Thoracic aorta (tissue), 2 donors: ENCODE data around the gene BLM. TPM values are rescaled to one million over a fixed set of nuclear protein-coding genes. Genes with fewer than 3 reads are reported as not detected.

Source experiments
- ATAC-seq: fragments of 150-250 bp; one replicate; pipeline ENCODE4 v1.8.0; 2017; ENCODE audit warnings: low read depth; ENCODE audit not compliant: insufficient number of reproducible peaks, low FRiP score
- DNase-seq: peaks from one replicate; pipeline ENCODE4 v3.0.0-alpha.2; 2020; ENCODE audit warnings: low spot score
- H3K27ac ChIP-seq, 2 donors: fragments of 200-600 bp; sonication (generic); 1 replicate in 1 of 2; 2 replicates in 1 of 2; pipeline ENCODE4 v1.5.1; 2016; ENCODE audit warnings: mild to moderate bottlenecking in 2 of 2, moderate library complexity in 2 of 2
- H3K27me3 ChIP-seq: fragments of 200-600 bp; sonication (generic); replicated peaks from 2 replicates; pipeline ENCODE4 v1.6.0; 2016; ENCODE audit warnings: mild to moderate bottlenecking; ENCODE audit not compliant: insufficient read depth
- H3K36me3 ChIP-seq: fragments of 200-600 bp; sonication (generic); one replicate; pipeline ENCODE4 v1.5.1; 2016
- H3K4me1 ChIP-seq, 2 donors: fragments of 200-600 bp; sonication (generic); 1 replicate in 1 of 2; 2 replicates in 1 of 2; pipeline versions ENCODE4 v1.5.1 to v1.6.0; 2016; ENCODE audit warnings: low read depth in 2 of 2, mild to moderate bottlenecking in 1 of 2; ENCODE audit not compliant: control insufficient read depth in 1 of 2
- H3K4me3 ChIP-seq: fragments of 200-600 bp; sonication (generic); 2 replicates; pipeline ENCODE4 v1.5.1; 2016; ENCODE audit warnings: mild to moderate bottlenecking
- H3K9me3 ChIP-seq: fragments of 200-600 bp; sonication (generic); 2 replicates; pipeline ENCODE4 v1.5.1; 2016
- CTCF ChIP-seq: fragments of 200-600 bp; sonication (generic); IDR thresholded peaks from one replicate; pipeline ENCODE4 v1.5.1; 2019; ENCODE audit warnings: antibody characterized with exemption
- total RNA-seq, 2 donors: library from RNA; depleted of rRNA; stranded (reverse); fragments of >200 nt; gene quantifications; one replicate each; pipeline versions ENCODE4 v1.1.0 to v1.2.3, GENCODE V29; 2016

The BLM gene
- total RNA-seq, 2 donors from 2014 or later: 0.49 to 0.81 TPM

DNA sequence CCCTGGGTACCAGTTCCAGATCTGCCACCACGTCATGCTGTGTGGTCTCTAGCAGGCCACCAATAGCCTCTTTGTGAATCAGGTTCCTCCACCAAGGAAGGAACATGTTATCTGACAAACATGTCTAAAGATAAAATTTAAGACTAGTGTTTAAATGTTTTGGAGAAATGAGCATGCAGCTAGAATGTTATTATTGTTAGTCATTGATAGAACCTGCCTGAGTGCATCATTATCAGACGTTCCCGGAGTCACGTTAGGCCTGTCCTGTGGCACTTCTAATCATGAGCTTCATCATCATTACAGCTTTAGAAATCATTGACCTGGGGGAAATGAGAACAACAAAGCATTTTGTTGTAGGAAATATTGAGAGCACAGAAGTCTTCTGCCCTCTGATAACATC lies 92.4 kb downstream of the BLM start:
- ATAC-seq: no peak
- Histone ChIP-seq H3K4me3 (no peak overlapping the region), H3K4me1 (peaks cover 0 to 10% of the 10 kb centered on the region in 2 donors), H3K9me3 (no peaks in the 10 kb centered on the region), H3K27me3 (no peaks in the 10 kb centered on the region), H3K27ac (no peak overlapping the region), H3K36me3 (no peaks in the 10 kb centered on the region)
- DNase-seq: no peak
- TF ChIP-seq CTCF: no peak

- Histone ChIP-seq H3K4me3 (no peak overlapping the region), H3K9me3 (no peaks in the 10 kb centered on the region), H3K27ac (no peak overlapping the region), H3K36me3 (no peaks in the 10 kb centered on the region), H3K27me3 (no peaks in the 10 kb centered on the region), H3K4me1 (peaks cover 0 to 11% of the 10 kb centered on the region in 2 donors)
- no peak for TF ChIP-seq CTCF
- DNase-seq: no peak
- no peak for ATAC-seq
Measured at GRCh38 chr15:90810354-90810753, 93.2 kb downstream of the BLM start.

- H3K4me1 ChIP-seq: peaks cover 0 to 11% of the 10 kb centered on the region in 2 donors
- H3K9me3 ChIP-seq: no peaks in the 10 kb centered on the region
- DNase-seq: no peak
- H3K27ac ChIP-seq: no peak overlapping the region
- H3K36me3 ChIP-seq: no peaks in the 10 kb centered on the region
- no peak for ATAC-seq
- no peak for TF ChIP-seq CTCF
- H3K27me3 ChIP-seq: no peaks in the 10 kb centered on the region
- no peak overlapping the region for H3K4me3 ChIP-seq
Measured at GRCh38 chr15:90812171-90812957, 95.2 kb downstream of the BLM start.

DNA sequence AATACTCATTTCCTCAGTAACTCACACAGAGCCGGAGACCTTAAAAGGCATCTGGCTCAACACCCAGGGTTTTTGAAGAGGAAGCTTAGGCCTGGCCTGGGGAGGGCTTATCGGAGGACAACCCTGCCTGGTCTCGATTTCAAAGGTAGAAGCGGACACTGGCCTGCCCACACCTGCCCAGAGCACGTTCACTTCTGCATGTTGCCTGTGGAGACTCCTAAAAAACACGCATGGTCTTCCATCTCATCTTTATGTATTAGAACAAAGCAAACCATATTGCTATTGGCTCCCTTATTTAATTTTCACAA lies 95.8 kb downstream of the BLM start:
- Histone ChIP-seq H3K36me3 (no peaks in the 10 kb centered on the region), H3K4me3 (no peak overlapping the region), H3K9me3 (no peaks in the 10 kb centered on the region), H3K27me3 (no peaks in the 10 kb centered on the region), H3K27ac (no peak overlapping the region), H3K4me1 (peaks cover 0 to 11% of the 10 kb centered on the region in 2 donors)
- no peak for DNase-seq
- TF ChIP-seq CTCF: no peak
- no peak for ATAC-seq

DNA sequence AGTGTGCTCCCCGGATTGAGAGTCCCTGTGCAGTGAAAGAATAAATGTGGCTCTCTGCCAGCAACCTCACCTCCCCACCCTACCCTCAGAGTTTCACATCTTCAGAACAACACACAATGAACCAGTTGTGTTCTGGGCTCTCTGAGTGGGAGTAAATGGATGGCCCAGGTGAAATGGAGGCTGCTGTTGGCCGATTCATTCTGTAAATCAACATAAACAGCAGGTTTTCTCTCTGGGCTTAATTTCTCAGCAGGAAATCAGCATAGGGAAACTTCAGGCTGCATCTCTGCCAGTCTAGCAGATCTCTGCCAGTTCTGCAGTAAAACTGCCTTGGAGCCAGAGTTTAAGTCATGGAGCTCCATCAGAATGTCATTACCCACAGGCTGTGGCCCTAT lies 96.6 kb downstream of the BLM start:
- Histone ChIP-seq H3K4me3 (no peak overlapping the region), H3K27ac (no peak overlapping the region), H3K4me1 (peaks cover 0 to 11% of the 10 kb centered on the region in 2 donors), H3K9me3 (no peaks in the 10 kb centered on the region), H3K36me3 (no peaks in the 10 kb centered on the region), H3K27me3 (no peaks in the 10 kb centered on the region)
- no peak for DNase-seq
- no peak for ATAC-seq
- TF ChIP-seq CTCF: no peak
